Measurements from ENCODE around the gene ATRAID.

- TF ChIP-seq CTCF (IDR thresholded peaks at IDR 0.05; ENCODE audit: insufficient read depth, low read length, poor library complexity, severe bottlenecking) (no peak), EZH2phosphoT487 (conservative IDR thresholded peaks at IDR 0.05; ENCODE audit: low read length) (no peak)
Measured at GRCh38 chr2:27206346-27206745, 5.5 kb upstream of the ATRAID start.

Measured in SU-DHL-6 (cell line).